GM12872 (cell line): ENCODE results near the gene TMCC2.

Experiments used
- CTCF ChIP-seq: IDR thresholded peaks from 3 replicates; pipeline ENCODE4 v1.5.1; 2011; ENCODE audit warnings: low read depth, mild to moderate bottlenecking, low read length, moderate library complexity; ENCODE audit not compliant: insufficient read depth

TMCC2 gene

GRCh38 chr1:205204552-205204951, 23.2 kb upstream of the TMCC2 start:
- TF ChIP-seq CTCF = no peak

GRCh38 chr1:205205055-205205454, 22.7 kb upstream of the TMCC2 start:
- no peak for TF ChIP-seq CTCF

DNA sequence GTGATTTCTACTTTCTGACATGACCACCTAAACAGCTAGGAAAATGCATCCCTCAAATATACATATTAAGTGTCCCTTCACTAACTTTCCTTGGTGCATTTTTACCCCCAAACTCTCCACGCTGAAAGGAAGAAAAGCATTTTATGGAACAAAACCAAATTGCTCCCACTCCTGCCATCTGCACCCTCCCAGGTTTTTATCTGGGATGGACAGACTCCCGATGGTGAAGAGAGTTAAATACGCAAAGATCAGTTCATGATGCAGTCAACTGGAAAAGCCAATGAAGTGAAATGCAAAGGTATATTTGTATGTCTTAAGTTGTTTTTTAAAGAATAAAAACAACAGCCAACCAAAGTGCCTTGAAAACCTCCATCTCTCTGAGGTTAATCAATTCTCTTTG, 18.9 kb upstream of the TMCC2 start:
- TF ChIP-seq CTCF = no peak

GRCh38 chr1:205210756-205211168, 17.0 kb upstream of the TMCC2 start:
- no peak for TF ChIP-seq CTCF

DNA sequence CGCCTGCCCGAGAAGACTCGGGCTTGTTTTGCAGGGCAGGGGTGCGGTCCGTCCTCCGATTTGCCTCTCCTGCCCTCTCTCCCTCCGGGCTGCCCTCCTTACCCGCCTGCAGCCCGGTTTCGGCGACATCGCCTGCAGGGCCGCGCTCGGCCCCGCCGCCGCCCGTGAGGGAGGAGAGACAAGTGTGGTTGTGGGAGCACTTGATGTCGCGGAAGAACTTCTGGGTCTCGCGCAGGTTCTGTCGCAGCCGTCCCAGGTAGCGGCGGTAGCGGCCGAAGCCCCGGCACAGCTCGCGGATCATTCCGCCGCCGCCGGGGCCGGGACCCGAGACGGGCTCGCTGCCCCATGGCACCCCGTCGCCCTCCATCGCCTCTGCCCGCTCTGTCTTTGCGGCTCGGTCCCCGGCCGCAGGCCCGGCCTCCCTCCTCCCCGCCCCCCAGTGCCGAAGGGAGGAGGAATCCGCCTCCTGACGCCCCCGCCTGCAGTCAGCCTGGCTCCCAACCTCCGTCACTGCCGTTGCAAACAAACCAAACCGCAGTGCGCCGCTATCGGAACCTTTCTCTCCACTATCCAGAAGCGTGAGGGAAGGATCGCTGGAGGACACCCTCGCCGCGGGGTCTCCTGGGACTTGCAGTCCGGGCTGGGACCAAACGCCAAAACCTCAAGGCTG, 16.4 kb upstream of the TMCC2 start, which contains the start of gene DSTYK:
Gene DSTYK, minus strand, starts transcription at position 534 of the 670 bp plus-strand sequence. Its CDS starts 167 bp downstream, at position 367.
- no peak for TF ChIP-seq CTCF

DNA sequence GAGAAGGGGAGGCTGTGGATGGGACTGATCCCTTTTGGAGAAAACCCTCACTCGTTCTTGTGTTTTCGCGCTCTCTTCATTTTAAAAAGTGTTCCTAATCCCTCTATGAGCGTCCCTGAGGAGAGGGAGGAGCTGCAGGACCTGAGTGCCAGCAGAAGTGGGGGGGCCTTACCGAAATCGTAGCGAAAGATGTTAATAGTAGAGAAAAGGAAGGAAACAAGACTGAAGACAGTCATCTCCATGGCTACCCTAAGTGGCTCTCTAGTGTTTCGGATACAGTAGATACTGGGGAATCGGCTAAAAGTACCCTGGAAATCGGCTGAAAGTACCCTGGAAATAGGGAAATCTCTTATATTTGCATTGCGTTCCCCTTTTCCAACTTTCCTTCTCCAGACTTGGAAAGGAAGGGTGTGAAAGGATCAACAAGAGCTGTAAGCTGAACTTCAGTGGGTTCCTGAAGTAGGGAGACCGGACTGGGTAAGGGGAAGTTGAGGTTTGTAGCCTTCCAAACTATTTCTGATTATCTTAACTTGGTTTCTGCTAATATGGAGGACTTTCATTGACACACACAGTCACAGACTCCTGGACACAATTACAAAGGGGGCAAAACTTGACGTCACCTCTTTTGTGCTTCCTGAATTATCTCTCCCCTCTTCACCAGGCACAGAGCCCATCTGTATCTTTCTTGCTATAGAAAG, 15.8 kb upstream of the TMCC2 start:
- TF ChIP-seq CTCF = no peak

- no peak for TF ChIP-seq CTCF
These were observed 13.0 kb upstream of the TMCC2 start for GRCh38 chr1:205214756-205215155.
